NOMO-1 (cell line): ENCODE measurements around the gene INKA1.

Experiments
- DNase-seq, 2 experiments: peaks; one replicate each; lab custom pipeline; 2025; ENCODE audit not compliant: unreplicated experiment in 2 of 2; lab: John Stamatoyannopoulos, UW

The INKA1 gene

GRCh38 chr3:49786357-49787181, 16.5 kb upstream of the INKA1 start, which contains the start of gene IP6K1:
Gene IP6K1 (minus strand): TSS chr3:49786542. CDS start chr3:49748040, 38,502 bp downstream.
- peak; percentile 99 for DNase-seq

GRCh38 chr3:49787182-49787464, 15.9 kb upstream of the INKA1 start:
- DNase-seq, result no peak

DNA sequence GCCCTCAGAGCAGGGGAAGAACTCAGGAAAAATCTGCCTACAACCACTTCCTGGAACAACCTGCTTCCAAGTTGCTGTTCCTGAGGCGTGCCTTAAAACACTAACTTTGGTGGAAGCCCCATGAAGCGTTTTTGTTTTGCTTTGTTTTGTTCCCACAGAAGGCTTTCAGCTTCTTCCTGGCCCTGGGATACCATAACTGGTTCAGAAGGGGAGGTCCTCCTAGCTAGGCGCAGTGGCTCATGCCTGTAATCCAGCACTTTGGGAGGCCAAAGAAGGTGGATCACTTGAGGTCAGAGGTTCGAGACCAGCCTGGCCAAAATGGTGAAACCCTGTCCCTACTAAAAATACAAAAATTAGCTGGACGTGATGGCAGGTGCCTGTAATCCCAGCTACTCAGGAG, 15.5 kb upstream of the INKA1 start:
- no peak for DNase-seq

DNA sequence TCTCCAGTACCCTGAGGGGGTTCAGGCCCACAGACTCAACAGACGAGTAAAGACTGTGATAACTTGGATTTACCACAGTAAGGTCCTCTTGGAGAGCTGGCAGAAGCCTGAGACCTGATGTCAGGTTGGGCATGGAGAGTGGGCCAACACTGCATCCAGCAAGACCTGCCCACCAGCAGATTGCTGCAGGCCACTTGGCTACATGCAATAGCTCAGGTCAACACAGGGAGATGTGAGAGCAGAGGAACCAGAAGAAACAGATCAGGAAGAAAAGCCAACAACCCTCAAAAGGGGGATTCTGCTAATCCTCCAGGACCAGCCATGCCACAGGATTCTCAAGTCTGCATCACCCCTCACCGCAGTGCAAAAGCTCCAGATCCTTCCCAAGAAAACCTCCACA, 15.0 kb upstream of the INKA1 start:
- DNase-seq, result no peak

- DNase-seq, result no peak
These were observed 12.2 kb upstream of the INKA1 start for GRCh38 chr3:49790626-49791411.

- no peak for DNase-seq
These were observed 11.5 kb upstream of the INKA1 start for GRCh38 chr3:49791571-49791970.

DNA sequence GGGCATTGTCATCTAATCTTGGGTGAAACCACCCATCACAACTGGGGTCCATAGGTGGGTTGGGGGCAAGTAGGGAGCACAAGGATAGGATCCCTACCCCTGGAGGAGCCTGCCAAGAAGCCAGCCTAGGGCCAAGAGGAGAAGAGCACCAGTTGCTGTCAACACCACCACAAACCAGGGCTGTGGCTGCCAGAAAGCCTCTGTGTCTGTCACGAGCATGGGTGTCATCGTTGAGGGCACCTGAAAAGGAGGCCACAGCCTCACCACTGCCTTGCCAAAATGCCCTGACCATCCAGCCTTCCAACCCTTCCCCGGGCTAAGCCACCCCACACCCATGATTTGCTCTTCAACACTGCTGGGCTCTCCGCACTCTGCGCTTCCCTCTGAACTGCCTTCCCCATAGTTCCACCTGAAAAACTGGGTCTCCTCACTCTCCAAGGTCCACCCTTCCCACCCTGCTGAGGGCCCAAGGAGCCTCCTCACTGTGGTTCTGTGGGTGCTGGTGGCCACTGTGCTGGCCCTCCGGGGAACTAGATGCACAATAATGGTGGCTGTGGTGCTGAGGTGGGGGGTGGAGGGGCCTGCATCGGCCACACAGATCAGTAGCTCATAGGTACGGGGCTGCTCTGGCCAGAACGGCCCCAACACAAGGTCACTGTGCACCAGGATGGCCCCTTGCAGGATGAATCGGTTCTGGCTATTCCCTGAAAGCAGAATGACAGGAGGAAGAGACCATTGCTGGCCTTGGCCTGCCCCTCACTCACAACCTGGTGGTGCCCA, 10.5 kb upstream of the INKA1 start:
- DNase-seq, result no peak

DNA sequence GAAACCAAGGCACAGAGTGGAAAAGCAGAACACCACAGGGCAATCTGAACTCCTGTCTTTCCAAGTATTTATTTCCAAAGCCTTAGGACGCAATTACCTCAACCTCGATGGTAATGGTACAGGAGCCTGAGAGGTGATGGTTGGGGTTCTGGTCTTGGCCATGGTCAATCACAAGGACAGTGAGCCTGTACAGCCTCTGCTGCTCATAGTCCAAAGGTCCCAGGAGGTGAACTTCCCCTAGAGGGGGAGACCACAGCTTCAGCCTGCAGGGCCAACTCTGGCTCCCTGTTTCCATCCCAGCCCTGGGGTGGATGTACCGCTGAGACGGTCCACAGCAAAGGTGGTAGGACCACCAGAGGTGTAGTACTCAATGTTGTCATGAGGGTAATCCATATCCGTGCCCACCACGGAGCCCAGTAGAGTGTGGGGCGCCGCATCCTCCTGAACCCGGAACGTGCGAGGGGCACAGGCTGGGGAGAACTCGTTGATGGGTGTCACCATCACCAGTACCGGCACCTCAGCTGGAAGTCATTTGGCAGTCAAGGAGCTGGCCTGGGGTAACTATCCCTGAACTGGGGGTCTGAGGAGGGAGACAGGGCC, 9.5 kb upstream of the INKA1 start:
- no peak for DNase-seq

- DNase-seq, result no peak
These were observed 8.6 kb upstream of the INKA1 start for GRCh38 chr3:49794431-49794830.

- DNase-seq, result no peak
These were observed 7.8 kb upstream of the INKA1 start for GRCh38 chr3:49794926-49795905.

- DNase-seq, result no peak
These were observed 4.0 kb upstream of the INKA1 start for GRCh38 chr3:49799105-49799504.

DNA sequence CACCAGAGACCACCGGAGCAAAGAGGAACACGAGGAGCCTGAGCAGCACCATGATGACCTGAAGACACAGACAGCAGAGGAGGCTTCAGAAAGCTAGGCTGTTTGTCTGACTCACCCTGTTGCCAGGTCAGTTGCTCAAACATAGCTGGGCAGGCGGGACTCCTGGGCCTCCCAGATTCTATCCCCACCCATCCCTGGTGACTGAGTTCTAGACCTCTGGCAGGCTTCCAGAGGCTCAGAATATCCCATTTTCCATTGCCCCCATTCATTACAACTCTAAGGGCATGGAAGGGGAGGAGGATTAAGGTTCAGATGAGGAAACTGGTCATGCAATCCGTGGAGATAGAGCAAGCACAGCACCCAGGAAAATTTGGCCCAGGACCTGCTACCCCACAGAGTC, 3.3 kb upstream of the INKA1 start, which contains the start of gene CDHR4:
Gene CDHR4, minus strand, starts transcription at position 113 of the 400 bp plus-strand sequence. Its CDS starts 61 bp downstream, at position 52.
- peak in 1 of 2 experiments; percentile 2 for DNase-seq

DNA sequence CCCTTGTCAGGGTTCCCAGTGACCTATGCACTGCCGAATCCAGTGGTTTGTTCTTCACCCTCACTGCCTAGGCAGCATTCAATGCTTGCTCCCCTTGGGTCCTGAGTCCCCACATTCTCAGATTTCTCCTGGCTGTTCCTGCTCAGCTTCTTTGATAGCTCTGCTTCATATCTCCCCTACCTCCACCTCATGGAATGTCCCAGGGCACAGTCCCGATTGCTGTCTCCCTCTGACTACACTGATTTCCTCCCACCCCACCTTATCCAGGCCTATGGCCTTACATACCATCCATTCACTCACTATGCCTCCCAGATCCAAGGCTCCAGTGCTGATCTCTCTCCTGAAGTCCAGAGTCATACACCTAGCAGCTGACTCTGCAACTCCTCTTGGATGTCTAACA, 1.9 kb upstream of the INKA1 start:
- no peak for DNase-seq

DNA sequence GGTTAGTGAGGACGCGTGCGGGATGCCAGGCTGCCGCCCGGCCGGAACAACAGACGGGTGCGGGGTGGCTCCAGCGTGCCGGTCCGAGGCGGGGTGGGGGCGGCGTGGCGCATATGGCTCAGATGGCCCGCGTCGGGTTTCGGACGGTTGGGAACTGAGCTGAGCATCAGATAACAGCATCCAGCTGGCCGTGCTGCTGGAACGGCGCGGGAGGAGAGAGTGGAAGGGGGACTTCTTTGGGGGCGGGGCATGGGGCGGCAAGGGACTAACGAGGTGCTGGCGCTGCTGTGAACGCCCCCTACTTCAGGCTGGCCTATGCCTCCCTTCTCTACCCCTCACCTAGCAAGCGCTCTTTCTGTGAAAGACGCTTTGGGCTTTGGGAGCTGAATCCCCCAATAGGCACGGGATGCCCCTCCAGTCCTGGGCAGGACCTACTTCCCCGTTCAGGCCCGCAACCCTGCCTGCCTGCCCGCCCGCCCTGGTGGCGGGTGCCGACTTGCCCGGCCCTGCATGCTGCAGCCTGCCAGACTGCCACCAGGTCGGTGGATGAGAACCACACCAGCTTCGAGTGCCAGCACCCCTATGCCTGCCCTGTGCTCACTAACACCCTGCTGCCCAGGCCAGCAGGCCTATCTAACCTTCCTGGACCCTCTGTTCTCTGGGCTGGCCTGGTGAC, 542 bp downstream of the INKA1 start:
- peak; percentile 57 to 75 for DNase-seq

DNA sequence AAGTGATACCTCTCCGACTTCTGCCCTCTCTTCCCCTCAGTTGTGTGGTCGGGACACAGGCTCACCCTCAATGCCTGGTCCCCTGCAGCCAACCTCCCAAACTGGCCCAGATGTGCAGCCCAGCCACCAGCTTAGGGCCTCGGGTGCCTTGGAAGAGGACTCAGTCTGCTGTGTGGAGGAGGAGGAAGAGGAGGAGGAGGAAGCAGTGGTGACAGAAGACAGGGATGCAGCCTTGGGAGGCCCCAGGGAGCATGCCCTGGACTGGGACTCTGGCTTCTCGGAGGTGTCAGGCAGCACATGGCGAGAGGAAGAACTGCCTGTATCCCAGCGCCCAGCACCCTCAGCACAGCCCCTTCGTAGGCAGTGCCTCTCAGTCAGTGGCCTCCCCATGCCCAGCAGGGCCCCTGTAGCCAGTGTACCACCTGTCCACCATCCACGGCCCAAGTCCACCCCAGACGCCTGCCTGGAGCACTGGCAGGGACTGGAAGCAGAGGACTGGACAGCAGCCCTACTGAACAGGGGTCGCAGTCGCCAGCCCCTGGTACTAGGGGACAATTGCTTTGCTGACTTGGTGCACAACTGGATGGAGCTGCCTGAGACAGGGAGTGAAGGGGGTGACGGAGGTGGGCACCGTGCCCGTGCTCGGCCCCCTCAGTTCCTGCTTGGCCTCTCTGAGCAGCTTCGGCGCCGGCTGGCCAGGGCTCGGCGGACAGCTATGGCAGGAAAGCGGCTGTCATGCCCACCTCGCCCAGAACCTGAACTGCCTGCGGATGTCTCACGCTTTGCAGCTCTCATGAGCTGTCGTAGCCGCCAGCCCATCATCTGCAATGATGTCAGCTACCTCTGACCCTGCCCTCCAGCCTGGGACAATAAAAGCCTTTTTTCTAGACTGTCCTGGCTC, 1.3 kb downstream of the INKA1 start:
- DNase-seq, result no peak

- DNase-seq, result peak; percentile 59 to 86
These were observed 2.3 kb downstream of the INKA1 start for GRCh38 chr3:49805367-49805782.

DNA sequence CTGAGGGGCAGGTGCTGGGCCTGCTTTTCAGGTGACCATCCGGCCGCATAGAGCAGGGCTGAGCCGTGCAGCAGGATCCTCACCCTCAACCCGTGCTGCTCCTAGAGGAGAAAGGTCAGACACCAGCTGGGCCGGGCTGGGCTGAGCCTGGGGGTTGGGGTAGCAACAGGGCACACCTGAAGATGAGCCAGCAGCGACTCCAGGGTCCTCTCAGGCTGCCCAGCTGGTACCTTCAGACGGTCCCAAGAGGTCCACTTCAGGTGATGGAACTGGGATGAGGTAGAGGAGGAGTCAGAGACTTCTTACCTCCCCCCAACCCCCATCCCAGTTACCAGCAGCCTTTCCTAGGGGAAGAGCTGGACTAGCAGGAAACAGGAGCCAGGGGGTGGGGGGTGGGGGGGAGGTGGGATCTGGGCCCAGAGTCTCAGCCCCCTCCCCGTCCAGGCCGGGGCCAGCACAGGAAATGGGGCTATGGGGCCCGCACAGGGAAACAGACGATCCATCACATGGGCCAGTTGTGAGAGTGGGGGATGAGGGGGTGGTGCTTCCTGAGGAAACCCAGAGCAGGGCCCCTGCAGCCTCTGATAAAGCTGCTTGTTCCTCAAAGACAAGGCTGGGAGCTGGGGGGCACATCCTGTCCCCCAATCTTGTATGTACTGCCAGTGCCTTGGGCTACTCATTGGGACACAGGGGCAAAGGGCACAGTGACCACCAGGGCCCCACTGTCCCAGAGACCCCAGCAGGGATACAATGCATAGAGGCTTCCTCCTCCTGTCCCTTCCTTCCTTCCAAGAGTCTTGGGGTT, 3.0 kb downstream of the INKA1 start:
- DNase-seq, result peak; percentile 58 to 75
